Measurements from ENCODE around the gene NME7.
"Not testable (repeated sequence)": the region's sequence is repeated elsewhere in the genome, so short reads cannot be mapped to it uniquely, and the experiment has no call there.

The NME7 gene

DNA sequence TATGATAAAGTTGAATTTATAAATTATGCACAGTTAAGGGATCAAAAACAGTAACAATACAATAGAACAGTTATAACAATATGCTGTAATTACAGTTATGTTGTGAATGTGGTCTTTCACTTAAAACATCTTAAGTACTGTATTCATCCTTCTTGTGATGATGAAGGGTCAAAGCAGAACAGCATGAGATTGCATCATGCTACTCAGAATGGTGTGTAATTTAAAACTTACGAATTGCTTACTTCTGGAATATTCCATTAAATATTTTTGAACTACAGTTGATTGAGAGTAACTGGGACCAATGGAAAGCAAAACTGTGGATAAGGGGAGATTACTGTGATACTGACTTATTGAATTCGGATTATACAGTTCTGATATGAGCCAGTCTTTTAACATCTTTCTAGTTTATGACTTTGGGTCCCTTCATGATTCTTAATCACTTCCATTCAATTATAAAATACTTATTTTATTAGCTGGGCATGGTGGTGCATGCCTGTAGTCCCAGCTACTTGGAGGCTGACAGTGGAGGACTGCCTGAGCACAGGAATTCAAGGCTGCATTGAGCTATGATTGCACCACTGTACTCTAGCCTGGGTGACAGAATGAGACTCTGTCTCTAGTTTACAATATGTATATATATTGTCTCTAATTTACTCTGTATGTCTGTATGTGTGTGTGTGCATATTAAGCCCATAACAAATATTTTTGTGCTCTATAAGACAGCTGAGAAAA is 217.9 kb downstream of the NME7 start:
- no peak for DNase-seq

DNA sequence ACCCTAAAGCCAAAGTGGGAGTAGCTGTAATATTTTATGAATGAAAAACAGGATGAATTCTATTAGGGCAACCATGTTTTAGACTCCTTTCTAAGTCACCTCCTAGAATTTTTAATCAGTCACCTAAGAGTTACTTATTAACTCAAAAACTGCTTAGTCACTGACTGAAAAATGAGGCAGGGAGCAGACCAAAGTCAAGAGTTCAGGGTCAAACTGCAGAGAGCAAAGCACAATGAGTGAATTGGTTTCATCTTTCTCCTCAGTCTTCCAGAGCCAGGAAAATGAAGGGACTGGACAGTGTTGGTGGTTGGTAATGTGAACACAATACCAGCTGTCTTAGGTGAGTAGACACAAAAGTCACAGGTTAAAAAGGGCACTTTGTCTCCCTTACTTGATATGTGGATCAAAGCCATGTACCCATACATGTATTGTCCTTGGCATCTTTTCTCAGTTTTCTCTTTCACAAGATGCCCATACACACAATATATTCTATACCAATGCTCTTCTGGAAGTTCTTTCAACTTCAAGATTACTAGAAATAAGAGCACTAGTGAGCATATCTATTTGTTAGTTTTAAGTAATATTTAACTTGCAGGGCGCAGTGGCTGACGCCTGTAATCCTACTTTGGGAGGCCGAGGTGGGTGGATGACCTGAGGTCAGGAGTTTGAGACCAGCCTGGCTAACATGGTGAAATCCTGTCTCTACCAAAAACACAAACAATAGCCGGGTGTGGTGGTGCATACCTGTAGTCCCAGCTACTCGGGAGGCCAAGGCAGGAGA is 218.9 kb downstream of the NME7 start:
- no peak for DNase-seq

GRCh38 chr1:169146576-169147214 is 220.9 kb downstream of the NME7 start:
- DNase-seq: no peak

DNA sequence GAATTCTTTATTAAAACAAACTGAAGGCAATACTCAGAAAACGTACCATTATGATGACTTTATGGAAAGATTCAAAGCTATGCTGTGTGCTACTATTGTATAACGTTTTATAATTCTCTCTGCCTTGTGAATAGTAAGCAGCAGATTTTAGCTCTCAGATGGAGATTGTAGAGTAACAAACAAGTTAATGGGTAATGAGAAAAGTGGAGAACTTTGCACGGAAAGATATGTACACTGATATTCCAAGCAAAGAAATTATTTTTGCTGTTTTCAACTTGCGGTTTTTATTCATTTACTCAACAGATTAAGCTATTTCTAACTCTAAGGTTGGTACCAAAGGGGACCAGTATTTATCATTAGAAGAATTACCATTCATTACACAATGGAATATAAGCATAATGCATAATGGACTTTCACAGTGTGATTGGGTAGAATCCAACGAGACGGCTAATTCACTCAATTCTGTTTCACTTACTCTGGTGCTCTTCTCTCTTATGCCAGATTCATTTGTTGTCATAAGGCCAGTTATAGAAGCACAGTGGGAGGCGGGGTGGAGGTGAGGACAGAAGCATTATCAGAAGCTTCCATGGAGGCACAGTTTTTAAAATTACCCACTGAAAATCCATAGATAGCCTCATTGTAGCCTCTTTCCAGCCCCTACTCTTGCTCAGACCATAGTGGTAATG is 222.5 kb downstream of the NME7 start:
- peak; percentile 21 for DNase-seq

- no peak for DNase-seq
These were observed 223.6 kb downstream of the NME7 start for GRCh38 chr1:169143984-169144383.

- DNase-seq: no peak
These were observed 224.3 kb downstream of the NME7 start for GRCh38 chr1:169143346-169143745.

DNA sequence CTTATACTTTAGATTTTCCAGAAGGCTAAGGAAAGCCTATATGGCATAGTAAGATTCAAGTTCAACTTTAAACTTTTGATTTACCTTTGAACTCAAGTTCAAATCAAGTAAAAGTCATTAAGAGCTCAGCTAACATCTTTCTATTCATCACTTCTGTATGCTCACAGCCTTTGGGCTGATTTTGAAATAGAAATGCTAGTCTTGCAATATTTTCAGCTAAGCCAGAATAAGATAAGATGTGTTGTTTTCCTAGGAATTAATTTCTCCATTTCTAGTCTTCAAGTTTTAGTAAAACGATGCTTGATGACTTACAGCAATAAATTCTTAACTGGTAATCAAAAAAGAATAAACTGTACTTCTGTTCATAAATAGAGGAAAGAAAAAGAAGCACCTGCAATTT is 225.5 kb downstream of the NME7 start:
- DNase-seq: no peak

DNA sequence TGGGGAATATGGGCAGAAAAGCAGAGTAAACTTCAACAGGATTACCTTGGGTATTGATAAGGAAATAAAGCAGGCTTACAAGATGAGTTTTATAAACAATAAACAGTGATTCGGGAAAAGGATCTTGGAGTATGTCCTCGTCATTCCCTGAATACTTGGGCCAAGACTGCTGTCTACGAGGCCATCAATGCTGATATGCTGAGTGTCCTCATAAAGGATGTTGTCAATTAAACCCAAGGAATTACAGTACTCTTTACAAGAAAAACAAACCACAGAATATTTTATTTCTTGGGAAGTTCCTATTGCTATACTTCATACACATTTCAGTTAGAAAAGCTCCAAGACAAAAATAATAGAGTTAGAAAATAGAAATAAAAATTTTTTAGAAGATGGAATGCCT is 226.2 kb downstream of the NME7 start:
- no peak for DNase-seq

DNA sequence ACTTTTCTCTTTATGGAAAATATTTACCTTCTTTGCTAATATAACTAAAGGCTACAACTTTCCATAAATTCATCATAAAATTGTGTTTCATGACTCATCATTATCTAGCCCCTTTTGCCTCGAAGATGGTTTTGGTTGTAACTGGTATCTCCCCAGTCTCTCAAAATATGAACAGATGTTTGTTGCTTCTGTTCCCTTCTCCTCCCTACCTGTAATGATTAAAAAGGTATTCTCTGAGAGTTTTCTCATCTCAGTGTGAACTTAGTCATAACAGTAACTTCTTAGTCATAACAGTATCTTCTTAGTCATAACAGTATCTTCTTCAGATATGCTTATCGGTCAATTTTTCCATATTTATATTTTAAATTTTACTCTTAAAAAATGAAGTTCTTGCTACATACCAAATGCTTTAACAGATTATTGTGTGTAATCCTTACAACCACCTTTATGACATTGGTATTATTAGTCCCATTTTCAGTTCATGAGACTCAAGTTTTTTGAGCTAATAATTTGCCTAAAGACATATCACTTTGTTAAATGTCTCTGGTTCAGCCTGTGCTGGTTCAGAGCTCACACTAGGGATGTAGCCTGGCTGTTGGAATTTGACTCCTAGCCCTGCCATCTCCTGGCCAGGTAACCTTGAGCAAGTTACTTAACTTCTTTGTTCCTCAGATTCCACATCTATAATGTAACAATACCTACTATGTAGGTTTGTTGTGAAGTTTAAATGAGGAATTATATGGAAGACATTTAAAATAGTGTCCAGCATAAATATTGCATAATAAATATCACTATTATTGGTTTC is 228.5 kb downstream of the NME7 start:
- no peak for DNase-seq

DNA sequence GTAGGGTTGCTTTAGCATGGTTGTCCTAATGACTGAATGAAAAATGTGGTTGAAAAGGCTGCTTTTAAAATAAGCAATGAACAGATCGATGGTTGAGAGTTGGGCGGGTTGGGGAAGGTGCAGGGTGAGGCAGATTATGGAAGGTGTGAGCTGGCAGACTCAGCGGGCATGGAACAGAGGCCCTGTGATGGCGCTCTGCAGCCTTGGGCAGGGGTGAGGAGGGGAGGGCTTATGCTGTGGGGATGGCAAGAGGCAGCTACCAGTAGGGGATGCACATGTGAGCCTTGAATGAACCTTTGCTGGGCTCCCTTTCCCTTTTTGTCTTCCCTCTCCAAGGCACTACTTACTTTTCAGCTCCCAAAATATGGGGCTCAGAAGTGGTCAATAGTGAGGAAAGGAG is 230.2 kb downstream of the NME7 start:
- no peak for DNase-seq

DNA sequence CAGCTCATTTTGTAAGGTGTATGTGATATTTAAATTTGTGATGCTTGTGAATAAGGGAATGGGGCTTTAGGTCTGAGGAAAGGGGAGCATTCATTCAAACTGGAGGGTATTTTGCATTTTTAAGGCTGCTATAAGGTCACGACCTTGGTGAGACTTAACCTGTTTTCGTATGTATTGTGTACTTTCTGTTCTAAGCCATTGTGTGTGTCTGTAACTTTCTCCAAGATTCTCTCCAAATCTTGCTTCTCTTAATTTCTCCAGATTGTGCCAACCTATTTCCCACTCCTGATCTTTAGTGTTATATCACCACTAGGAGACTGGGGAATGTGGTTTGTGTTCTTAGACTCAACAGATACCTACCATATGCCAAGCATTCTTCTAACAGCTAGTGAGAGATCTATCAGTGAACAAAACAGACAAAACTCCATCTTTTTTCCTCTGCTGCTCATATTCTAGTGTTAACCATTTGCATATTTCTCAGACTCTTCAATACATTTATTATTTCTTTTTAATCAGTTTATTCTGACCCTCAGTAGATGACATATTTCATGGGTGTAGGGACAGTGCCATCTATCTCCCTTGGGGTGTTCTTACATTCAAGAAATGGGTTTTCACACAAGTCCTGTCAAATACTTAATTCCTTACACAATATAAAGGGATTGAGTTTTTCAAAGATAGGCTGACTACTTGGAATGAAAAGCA is 233.6 kb downstream of the NME7 start:
- DNase-seq: no peak

DNA sequence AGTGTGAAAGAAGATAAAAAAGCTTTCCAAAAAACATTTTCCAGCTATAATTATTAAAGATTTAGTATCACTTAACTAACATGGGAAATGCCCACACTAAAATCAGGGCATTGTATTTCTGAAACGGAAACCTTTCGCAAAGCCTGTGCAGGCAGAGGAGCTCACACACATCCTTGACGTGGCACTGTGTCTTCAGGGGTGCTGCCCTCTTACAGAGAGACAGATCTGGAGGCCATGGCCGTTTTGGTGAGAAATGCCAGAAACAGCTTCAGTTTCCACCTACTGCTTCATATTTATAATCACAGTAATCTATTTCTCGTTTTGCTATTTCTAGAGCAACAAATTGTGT is 234.4 kb downstream of the NME7 start:
- no peak for DNase-seq

GRCh38 chr1:169132512-169133227 is 234.9 kb downstream of the NME7 start:
- DNase-seq: no peak

DNA sequence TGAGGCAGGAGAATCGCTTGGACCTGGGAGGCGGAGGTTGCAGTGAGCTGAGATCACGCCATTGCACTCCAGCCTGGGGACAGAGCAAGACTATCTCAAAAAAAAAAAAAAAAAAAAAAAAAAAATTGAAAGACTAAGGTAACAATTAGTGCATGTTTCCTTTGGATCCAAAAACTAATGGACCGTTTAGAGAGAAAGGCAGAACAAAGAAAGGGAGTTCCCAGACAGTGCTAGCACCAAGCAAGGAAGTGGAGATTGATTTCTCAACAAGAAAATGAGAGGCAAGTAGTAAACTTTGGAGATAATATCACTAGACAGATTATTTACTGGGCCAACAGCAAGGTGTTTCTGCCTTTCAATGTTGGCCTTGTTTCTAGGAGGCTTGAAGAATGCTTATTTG is 236.9 kb downstream of the NME7 start:
- no peak for DNase-seq

DNA sequence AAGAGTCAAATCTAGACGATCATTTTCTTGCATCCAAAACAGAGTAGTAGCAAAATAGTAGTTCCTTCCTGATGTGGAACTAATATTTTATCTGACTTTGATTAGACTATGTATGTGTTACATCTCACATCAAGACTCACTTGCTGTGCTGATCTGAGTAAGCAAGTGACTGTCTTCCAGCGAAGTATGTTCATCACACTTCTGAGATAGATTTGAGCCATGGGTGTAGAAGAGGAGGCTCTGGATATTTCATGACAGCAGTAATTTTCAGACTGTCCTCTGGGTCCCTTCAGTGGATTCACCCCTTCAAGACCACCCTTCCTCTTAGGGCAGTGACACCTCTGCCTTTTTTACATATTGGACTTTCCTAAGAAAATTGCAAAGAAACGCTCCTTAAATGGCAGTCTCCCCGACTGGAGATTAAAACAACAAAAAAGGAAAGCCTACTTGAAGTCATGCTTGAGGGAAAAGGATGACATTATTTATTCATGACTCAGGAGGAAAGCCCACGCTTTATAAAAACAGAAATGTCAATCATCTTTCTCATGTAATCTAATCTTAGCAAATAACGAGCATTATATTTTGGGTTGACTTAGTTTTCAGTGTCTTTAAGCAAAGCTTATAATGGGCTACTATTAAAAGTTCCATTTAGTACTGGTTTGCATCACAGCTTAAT is 238.3 kb downstream of the NME7 start:
- no peak for DNase-seq

GRCh38 chr1:169128562-169128961 is 239.0 kb downstream of the NME7 start:
- no peak for DNase-seq

- no peak for DNase-seq
These were observed 240.3 kb downstream of the NME7 start for GRCh38 chr1:169127305-169127704.

DNA sequence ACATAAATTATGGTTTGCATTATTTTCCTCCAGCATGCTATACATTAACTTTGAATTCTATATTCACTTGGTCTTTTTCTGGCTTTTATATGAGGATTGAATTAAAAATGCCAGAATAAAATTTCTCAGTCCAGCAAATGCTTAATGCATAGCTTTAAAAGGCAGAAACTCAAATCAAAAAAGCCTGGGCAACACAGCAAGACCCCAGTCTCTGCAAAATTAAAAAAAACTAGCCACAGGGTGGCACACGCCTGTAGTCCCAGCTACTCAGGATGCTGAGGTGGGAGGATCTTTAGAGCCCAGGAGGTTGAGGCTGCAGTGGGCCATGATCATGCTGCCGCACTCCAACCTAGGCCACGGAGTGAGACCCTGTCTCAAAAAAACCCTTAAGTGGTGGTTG is 241.3 kb downstream of the NME7 start:
- no peak for DNase-seq

DNA sequence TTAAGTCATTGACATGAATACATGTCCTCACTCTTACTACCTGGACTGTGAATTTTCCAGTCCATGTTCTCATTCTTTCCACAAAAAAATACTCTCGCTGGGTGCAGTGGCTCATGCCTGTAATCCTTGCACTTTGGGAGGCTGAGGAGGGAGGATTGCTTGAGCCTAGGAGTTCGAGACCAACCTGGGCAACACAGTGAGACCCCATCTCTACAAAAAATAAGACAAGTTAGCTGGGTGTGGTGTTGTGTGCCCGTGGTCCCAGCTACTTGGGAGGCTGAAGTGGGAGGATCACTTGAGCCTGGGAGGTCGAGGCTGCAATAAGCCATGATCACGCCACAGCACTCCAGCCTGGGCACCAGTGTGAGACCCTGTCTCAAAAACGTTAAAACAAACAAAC is 242.0 kb downstream of the NME7 start:
- DNase-seq: not testable (repeated sequence)

- DNase-seq: no peak
These were observed 243.1 kb downstream of the NME7 start for GRCh38 chr1:169124459-169124858.

- no peak for DNase-seq
These were observed 244.6 kb downstream of the NME7 start for GRCh38 chr1:169122976-169123375.
